T-helper 9 cell (primary cell): Measurements from ENCODE around the gene PMVK.
"Not testable (repeated sequence)": the region's sequence is repeated elsewhere in the genome, so short reads cannot be mapped to it uniquely, and the experiment has no call there.

Experiments used
- DNase-seq: peaks from one replicate; pipeline ENCODE4 v3.0.0-alpha.2; 2020
- total RNA-seq, 2 donors: gene quantifications; one replicate each; lab custom pipeline; 2026; lab: John Stamatoyannopoulos, UW

Gene PMVK
- 11.1 to 22.1 reads per million in 2 donors for total RNA-seq

DNA sequence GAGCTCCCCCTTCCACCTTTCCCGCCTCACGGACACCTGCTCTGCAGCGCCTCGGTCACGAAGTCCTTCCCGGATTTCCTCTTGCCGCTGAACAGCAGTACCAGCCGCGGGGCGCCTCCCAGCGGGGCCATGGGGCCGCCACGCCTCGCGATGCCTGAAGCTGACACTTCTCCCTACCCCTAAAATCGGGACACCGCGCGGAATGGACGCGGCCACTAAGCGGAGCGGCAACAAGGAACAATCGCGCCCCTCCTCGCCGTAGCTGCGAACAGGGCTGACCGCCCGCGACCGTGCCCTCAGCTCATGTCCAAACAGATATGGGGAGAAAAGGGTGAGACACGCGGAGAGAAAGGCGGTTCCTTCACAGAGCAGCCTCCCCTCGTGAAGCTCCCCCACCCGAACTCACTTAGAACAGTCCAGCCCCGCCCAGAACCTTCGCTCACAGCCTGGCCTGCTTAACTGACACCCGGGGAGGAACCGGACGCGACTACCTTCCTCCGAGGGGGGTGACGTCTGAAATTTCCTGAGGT is at the start of gene PMVK:
TSS of gene PMVK (minus strand) at position 165 of the 530 bp plus-strand sequence. CDS start at position 131, 34 bp downstream.
- DNase-seq, result peak; percentile 94

GRCh38 chr1:154983776-154984466 is 47.4 kb upstream of the PMVK start:
- DNase-seq, result no peak

- DNase-seq, result peak; percentile 90
Observed at GRCh38 chr1:154982897-154983648, 46.6 kb upstream of the PMVK start, which contains the start of gene FLAD1. FLAD1 (plus strand) TSS chr1:154983344; CDS start chr1:154983695, 351 bp downstream.

- DNase-seq, result no peak
Observed at GRCh38 chr1:154982341-154982740, 45.8 kb upstream of the PMVK start.

DNA sequence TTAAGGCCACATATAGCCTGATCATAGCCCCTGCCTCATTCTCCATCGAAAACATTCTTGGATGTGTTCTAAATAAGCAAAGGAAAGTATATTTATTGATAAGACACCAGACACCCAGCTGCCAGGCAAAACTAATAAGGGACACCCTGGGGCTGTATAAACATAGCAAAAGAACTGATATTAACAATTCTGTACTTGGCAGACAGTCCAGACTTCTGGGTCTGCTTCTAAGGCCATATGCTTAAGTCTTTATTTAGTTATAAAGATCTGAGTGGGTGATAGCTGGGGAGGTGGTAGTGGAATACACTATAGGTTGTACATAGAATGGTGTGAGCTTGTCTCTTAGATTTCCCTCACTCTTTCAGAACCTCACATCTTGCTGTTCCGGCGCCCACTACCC is 41.8 kb upstream of the PMVK start:
- DNase-seq, result no peak

DNA sequence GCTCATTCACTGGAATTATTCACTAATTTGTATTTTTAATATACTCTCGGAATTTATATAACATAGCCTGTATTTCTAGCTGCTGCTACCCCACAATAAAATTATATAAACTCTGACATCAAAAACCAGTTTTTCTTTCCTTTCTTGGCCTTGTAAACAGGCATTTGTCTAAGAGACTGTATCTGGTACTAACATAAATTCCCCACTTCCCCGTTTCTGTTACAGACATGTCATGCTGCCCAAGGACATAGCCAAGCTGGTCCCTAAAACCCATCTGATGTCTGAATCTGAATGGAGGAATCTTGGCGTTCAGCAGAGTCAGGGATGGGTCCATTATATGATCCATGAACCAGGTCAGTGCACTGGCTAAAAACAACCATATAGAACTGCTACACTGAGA is 41.2 kb upstream of the PMVK start:
- DNase-seq, result not testable (repeated sequence)

GRCh38 chr1:154975409-154976059 is 39.0 kb upstream of the PMVK start:
- DNase-seq, result peak; percentile 38

- peak; percentile 88 for DNase-seq
Observed at GRCh38 chr1:154974808-154975408, 38.4 kb upstream of the PMVK start.

- peak; percentile 91 for DNase-seq
Observed at GRCh38 chr1:154974102-154974807, 37.7 kb upstream of the PMVK start, which contains the start of gene CKS1B. CKS1B (plus strand) TSS chr1:154974681; CDS start chr1:154974746, 65 bp downstream.

- DNase-seq, result peak; percentile 90
Observed at GRCh38 chr1:154973344-154974101, 37.0 kb upstream of the PMVK start.

GRCh38 chr1:154972517-154973343 is 36.2 kb upstream of the PMVK start:
- DNase-seq, result no peak

DNA sequence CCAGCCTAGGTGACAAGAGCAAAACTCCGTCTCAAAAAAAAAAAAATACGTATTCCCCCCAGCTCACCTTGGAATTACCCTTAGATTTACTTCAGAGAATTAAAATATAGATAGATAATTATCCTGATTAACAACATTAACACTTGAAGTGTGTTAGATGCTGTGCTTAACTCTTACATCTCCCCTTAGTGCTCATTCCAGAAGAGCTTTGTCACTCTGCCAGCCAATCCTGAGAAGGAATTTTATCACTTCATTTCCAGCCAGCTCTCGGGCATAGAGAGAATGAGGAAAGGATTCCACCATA is 35.6 kb upstream of the PMVK start:
- DNase-seq, result no peak

DNA sequence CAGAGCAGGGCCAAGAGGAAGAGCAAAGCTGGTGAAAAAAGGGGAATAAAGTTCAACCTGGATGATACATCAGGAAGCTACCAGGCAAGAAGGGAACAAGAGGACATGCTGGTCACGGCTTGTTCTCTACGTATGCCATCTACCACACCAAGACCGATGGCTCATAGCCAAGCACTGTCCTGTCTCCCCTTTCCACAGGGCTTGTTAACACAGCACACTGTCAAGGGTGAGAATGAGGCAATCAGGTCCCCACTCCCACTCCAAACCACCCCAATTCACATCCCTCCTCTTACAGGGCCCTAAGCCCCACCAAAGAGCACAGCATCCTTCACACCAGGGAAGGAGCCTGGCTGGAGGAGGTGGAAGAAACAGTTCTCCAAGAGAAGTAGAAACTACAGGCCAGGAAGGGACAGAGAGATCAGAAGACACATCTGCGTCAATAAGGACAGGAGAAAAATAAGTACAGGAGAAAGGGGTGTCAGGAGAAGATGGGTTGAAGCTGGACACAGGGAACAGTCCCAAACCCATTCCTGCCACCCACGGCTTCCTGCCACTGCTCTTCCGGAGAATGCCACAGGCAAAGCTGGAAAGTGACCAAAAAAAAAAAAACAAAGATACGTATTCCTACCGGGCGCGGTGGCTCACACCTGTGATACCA is 35.0 kb upstream of the PMVK start:
- DNase-seq, result no peak

- no peak for DNase-seq
Observed at GRCh38 chr1:154970631-154971340, 34.3 kb upstream of the PMVK start, which contains the start of gene SHC1. SHC1 (minus strand) TSS chr1:154970747; CDS start chr1:154970526, 221 bp downstream.

DNA sequence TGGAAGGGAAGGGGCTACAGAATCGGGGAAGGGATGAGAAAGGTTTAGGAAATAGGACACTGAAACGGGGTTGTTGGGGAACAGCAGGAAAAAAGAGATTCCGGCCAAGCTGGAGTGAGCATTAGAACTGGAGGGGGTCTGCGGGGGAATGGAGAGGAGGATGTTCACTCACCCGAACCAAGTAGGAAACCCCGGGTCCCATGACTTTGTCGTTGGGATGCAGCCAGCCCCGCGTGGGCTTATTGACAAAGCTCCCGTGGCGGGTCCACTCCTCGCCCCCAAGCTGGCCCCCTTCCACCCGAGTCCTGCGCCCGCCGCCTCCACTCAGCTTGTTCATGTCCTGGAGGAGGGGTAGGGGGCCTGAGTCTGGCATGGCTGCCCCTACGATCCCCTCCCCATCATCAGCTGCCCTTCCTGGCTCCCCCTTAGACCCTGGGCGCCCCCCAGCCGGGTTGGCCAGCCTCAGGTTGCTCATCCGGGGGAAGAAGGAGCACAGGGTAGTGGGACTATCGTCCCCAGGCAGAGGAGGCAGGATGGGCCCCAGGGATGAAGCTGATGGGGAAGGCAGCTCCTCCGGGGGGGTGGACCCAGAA is 33.4 kb upstream of the PMVK start:
- DNase-seq, result no peak

DNA sequence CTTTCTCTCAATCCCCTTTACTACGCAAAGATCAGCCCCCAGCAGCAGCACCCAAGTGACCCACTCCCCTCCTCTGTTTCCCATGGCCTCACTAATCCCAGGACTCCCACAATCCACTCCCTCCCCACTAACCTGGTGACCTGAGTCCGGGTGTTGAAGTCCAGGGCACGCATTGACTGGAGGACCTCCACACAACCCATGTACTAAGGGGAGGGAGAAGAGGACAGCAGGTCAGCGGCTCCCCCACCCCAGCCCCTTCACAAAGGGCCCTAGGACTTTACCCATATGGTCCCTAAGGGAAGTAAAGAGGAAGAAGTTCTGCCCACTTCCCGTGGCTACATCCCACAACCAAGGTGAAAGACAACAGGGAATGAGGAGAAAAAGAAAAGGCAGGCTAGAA is 32.7 kb upstream of the PMVK start:
- DNase-seq, result no peak

DNA sequence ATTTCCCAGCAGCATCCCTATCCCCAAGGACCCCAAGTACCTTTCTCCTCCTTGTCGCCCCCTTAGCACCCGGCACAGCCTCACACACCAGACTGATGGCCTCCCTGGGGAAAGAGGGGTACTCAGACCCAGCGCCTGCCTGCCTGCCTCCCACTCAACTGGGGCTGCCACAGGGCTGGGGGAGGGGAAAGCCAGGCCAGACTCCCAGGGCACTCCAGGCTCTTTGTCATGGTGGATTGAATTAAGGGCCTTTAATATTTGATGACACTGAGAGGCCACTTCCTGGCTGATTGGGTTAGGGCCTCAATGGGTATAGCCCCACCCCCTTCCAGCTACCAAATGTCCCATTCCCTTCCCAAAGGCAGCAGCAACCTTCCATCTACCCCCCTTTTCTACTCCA is 32.2 kb upstream of the PMVK start:
- no peak for DNase-seq

DNA sequence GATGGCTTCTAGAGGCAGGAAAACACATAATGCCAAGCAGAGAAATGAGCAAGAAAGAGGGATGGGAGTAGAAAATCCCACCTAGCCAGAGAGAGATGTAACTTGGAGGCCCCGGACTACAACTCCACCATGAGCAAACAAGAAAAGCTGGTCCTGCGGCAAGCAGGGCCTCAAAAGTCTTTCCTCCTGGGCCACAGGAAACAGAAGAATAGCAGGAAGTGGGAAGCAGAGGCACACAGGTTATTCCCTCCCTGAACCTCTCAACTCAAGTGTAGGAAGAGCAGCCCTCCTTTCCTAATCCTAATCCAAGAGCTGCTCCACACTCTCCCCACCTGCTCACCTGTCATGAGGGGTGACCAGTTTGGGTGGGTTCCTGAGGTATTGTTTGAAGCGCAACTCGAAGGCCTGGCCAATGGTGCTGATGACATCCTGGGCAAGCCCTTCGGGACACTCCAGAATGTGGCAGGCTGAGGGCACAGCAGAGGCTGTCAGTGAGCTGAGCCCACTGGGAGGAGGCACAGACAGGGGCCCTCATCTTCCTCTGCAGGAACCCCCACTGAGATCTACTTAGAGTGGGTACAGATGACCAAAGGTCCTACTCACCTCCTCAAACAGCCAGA is 30.9 kb upstream of the PMVK start:
- no peak for DNase-seq
